ENCODE results near the gene TEX55.

TEX55 gene

DNA sequence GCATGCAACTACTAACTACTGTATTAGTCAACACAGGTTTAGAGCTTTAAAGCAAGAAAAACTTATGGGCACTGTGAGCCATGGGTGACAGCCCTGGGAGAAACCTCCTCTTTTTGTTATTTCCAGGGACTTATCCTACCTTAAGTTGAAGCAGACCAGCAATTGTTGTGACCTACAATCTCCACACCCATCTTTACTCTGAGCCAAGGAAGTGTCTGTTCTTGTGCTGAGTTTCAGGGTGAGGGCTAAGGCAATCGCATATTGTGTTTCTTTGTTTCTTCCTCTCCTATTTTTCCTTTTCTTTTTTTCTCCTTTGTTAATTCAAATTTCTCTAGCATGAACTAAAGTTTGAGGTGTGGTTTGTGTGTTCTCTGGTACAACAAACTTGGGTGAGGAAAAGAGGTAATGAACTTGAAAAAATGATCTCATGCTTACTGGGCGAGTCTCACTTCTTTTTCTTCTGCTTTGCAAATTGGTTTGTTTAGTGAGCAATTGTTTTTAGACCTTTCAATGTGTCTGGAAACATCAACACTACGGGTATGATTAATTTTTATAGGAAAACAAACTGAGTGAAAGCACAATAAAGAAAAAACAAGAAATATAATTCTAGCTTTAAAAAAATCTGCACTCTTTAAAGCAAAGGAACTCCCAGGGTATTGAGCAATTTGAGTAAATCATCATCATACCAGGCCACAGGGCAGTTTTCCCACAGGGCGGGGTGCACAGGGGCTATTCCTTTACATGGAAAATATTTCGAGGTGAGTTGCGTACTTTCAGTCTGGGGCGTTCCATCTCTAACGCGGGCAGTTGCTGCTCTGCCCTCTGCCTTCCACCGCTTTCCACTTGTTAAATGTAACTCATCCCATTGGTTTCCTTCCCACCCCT is 30.1 kb downstream of the TEX55 start:
- H2AFZ ChIP-seq (ENCODE audit: low read depth, low read length), result no peak overlapping the region
- H3K79me2 ChIP-seq (ENCODE audit: insufficient read depth, low read length), result no peaks in the 10 kb centered on the region
- DNase-seq (no peak), ATAC-seq (ENCODE audit: insufficient read depth, low read depth) (no peak)
- no peak overlapping the region for H3K27ac ChIP-seq (ENCODE audit: low read length)
- no peak overlapping the region for H3K4me2 ChIP-seq (ENCODE audit: insufficient read depth, low read length)
- no peak for TF ChIP-seq EZH2 (IDR thresholded peaks at IDR 0.05; ENCODE audit: borderline replicate concordance, low read depth, low read length, severe bottlenecking)
- TF ChIP-seq, protein P1, sequence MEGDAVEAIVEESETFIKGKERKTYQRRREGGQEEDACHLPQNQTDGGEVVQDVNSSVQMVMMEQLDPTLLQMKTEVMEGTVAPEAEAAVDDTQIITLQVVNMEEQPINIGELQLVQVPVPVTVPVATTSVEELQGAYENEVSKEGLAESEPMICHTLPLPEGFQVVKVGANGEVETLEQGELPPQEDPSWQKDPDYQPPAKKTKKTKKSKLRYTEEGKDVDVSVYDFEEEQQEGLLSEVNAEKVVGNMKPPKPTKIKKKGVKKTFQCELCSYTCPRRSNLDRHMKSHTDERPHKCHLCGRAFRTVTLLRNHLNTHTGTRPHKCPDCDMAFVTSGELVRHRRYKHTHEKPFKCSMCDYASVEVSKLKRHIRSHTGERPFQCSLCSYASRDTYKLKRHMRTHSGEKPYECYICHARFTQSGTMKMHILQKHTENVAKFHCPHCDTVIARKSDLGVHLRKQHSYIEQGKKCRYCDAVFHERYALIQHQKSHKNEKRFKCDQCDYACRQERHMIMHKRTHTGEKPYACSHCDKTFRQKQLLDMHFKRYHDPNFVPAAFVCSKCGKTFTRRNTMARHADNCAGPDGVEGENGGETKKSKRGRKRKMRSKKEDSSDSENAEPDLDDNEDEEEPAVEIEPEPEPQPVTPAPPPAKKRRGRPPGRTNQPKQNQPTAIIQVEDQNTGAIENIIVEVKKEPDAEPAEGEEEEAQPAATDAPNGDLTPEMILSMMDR (IDR thresholded peaks at IDR 0.05; ENCODE audit: borderline replicate concordance, extremely low read depth, low read length, poor library complexity, severe bottlenecking), result no peak
- H3K4me3 ChIP-seq (ENCODE audit: low read depth in 1 of 2, low read length in 2 of 2), result no peak overlapping the region
- no peaks in the 10 kb centered on the region for H4K20me1 ChIP-seq (ENCODE audit: insufficient read depth, low read length)
- H3K9me3 ChIP-seq (ENCODE audit: insufficient read depth, low read length, severe bottlenecking), result no peaks in the 10 kb centered on the region
- peaks cover 5% of the 10 kb centered on the region for H3K27me3 ChIP-seq (ENCODE audit: insufficient read depth, low read length, poor library complexity)
- no peaks in the 10 kb centered on the region for H3K36me3 ChIP-seq (ENCODE audit: insufficient read depth, low read length)
- no peak overlapping the region for H3K9ac ChIP-seq (ENCODE audit: low read depth, low read length)
- H3K4me1 ChIP-seq (ENCODE audit: insufficient read depth, low read length), result no peaks in the 10 kb centered on the region

DNA sequence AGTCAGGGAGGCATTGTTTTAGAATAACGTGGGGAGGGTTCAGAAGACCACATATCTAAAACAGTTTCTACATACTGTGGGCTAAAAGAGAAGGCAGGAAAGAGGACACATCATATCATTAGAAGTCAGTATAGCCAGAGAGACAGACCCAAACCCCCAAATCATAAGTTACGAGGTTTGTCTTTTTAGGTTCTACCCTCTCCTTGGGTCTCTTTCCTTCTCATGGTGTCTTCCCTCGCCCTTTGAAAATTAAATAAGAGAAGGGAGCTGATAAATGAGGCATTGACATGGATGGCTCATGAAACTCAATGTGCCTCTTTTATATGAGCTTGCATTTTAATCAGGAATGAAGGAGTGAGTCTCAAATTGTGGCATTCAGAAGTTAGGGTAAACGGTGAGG is 30.8 kb downstream of the TEX55 start:
- no peak for DNase-seq

DNA sequence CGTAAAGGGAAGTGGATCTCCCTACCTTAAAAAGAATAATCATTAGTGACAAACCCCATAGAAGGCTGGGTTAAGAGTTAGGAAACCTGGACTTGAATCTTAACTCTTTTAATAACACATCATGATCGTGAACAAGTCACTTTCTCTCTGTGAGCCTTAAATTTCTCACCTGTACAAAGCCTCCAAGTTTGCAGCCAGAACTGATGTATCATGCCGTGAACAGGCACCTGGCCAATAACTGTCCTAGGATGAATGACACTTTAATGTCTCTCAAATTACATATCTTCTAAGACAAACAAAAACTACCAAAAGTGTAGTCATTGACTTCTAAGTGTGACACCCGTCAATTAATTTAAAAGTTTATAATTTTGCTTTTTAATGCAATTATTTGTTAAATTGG is 31.4 kb downstream of the TEX55 start:
- Histone ChIP-seq H3K9ac (ENCODE audit: low read depth, low read length) (no peak overlapping the region), H3K4me1 (ENCODE audit: insufficient read depth, low read length) (no peaks in the 10 kb centered on the region), H3K9me3 (ENCODE audit: insufficient read depth, low read length, severe bottlenecking) (no peaks in the 10 kb centered on the region), H3K4me3 (ENCODE audit: low read depth in 1 of 2, low read length in 2 of 2) (no peak overlapping the region), H3K36me3 (ENCODE audit: insufficient read depth, low read length) (no peaks in the 10 kb centered on the region), H4K20me1 (ENCODE audit: insufficient read depth, low read length) (no peaks in the 10 kb centered on the region), H2AFZ (ENCODE audit: low read depth, low read length) (no peak overlapping the region), H3K27me3 (ENCODE audit: insufficient read depth, low read length, poor library complexity) (peaks cover 5% of the 10 kb centered on the region), H3K79me2 (ENCODE audit: insufficient read depth, low read length) (no peaks in the 10 kb centered on the region), H3K4me2 (ENCODE audit: insufficient read depth, low read length) (no peak overlapping the region), H3K27ac (ENCODE audit: low read length) (no peak overlapping the region)
- TF ChIP-seq EZH2 (IDR thresholded peaks at IDR 0.05; ENCODE audit: borderline replicate concordance, low read depth, low read length, severe bottlenecking), result no peak
- TF ChIP-seq, protein P1 (IDR thresholded peaks at IDR 0.05; ENCODE audit: borderline replicate concordance, extremely low read depth, low read length, poor library complexity, severe bottlenecking), result no peak
- no peak for DNase-seq
- no peak for ATAC-seq (ENCODE audit: insufficient read depth, low read depth)

More for the DNA sequence above, 30.8 kb downstream of the TEX55 start:
- Histone ChIP-seq H4K20me1 (ENCODE audit: insufficient read depth, low read length) (no peaks in the 10 kb centered on the region), H3K9ac (ENCODE audit: low read depth, low read length) (no peak overlapping the region), H3K36me3 (ENCODE audit: insufficient read depth, low read length) (no peaks in the 10 kb centered on the region), H3K4me2 (ENCODE audit: insufficient read depth, low read length) (no peak overlapping the region), H3K9me3 (ENCODE audit: insufficient read depth, low read length, severe bottlenecking) (no peaks in the 10 kb centered on the region), H3K4me1 (ENCODE audit: insufficient read depth, low read length) (no peaks in the 10 kb centered on the region), H3K79me2 (ENCODE audit: insufficient read depth, low read length) (no peaks in the 10 kb centered on the region), H3K4me3 (ENCODE audit: low read depth in 1 of 2, low read length in 2 of 2) (no peak overlapping the region), H2AFZ (ENCODE audit: low read depth, low read length) (no peak overlapping the region), H3K27ac (ENCODE audit: low read length) (no peak overlapping the region), H3K27me3 (ENCODE audit: insufficient read depth, low read length, poor library complexity) (peaks cover 5% of the 10 kb centered on the region)
- no peak for ATAC-seq (ENCODE audit: insufficient read depth, low read depth)
- no peak for TF ChIP-seq EZH2 (IDR thresholded peaks at IDR 0.05; ENCODE audit: borderline replicate concordance, low read depth, low read length, severe bottlenecking)
- TF ChIP-seq, protein P1 (IDR thresholded peaks at IDR 0.05; ENCODE audit: borderline replicate concordance, extremely low read depth, low read length, poor library complexity, severe bottlenecking), result no peak
